ENCODE results near the gene CCDC6.

DNA sequence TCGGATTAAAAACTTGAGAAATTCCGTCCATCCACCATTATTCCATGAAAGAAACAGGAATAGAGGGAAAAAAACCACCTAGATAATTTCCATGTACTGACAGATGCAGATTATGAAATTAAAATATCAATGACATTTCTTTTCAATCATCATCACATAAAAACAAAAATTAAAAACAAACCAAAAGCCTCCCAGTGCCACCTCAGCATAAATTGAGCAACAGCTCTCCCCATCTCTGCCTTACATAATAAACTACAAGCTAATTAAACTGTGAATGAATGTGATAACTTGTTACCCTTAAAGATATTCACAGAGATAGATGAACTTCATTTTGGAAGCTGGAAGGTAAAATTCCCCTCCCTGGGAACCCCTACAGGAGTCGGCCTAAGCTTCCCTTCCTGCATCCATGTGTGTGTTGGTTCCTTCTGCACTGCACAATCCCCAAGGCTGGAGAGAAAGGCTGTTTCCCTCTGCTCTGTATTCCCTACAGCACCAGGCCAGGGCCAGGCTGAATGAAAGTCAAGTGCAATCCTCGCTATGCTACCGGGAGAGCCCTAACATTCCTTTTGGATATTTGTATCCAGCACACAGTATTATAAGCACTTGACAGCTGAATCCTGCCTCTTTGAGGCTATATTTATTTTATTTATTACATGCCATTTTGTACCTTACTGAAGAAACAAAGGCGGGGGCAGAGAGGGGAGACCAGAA lies 8.1 kb downstream of the CCDC6 start:
- TF ChIP-seq CTCF (IDR thresholded peaks at IDR 0.05) (no peak), POLR2AphosphoS5 (IDR thresholded peaks at IDR 0.05) (no peak), POLR2A (IDR thresholded peaks at IDR 0.05) (no peak)

Data from prostate gland (tissue), 2 donors.